Stimulated activated CD8-positive, alpha-beta memory T cell treated with anti-CD3 and anti-CD28 coated beads, Interleukin-4, amount 100 ng/mL, for 4 hours (primary cell): ENCODE measurements around the gene USE1.
A peak's percentile ranks its signal among the peaks of the same experiment; 100 is the strongest.
"Not testable (repeated sequence)": the region's sequence is repeated elsewhere in the genome, so short reads cannot be mapped to it uniquely, and the experiment has no call there.

Source experiments
- DNase-seq, 2 donors: peaks; one replicate each; pipeline ENCODE4 v3.0.0-alpha.2; 2020; ENCODE audit warnings: low read depth in 2 of 2, low spot score in 1 of 2

USE1 gene, protein sequence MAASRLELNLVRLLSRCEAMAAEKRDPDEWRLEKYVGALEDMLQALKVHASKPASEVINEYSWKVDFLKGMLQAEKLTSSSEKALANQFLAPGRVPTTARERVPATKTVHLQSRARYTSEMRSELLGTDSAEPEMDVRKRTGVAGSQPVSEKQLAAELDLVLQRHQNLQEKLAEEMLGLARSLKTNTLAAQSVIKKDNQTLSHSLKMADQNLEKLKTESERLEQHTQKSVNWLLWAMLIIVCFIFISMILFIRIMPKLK

GRCh38 chr19:17215127-17215971, at the start of gene USE1:
TSS of gene USE1 (plus strand) at chr19:17215357. CDS start at chr19:17215406, 49 bp downstream.
- DNase-seq = peak; percentile 70 to 71

GRCh38 chr19:17165715-17166114, 49.4 kb upstream of the USE1 start:
- DNase-seq = no peak

- no peak for DNase-seq
Measured at GRCh38 chr19:17170538-17171297, 44.4 kb upstream of the USE1 start.

DNA sequence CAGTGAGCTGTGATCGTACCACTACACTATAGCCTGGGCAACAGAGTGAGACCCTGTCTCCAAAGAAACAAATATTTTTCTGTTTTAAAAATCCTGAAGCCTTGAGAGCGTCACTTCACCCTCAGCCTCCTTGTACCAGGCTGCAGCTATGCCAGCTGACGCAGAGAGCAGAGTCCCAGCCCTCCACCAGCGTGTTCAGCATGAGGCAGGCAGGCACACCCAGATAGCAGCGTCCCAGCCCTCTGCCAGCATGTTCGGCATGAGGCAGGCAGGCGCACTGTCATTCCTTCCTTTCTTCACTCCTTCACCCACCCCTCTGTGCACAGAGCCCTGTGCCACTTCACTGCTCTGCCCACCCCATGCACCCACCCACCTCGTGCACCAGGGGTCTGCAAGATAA, 43.3 kb upstream of the USE1 start:
- no peak for DNase-seq

DNA sequence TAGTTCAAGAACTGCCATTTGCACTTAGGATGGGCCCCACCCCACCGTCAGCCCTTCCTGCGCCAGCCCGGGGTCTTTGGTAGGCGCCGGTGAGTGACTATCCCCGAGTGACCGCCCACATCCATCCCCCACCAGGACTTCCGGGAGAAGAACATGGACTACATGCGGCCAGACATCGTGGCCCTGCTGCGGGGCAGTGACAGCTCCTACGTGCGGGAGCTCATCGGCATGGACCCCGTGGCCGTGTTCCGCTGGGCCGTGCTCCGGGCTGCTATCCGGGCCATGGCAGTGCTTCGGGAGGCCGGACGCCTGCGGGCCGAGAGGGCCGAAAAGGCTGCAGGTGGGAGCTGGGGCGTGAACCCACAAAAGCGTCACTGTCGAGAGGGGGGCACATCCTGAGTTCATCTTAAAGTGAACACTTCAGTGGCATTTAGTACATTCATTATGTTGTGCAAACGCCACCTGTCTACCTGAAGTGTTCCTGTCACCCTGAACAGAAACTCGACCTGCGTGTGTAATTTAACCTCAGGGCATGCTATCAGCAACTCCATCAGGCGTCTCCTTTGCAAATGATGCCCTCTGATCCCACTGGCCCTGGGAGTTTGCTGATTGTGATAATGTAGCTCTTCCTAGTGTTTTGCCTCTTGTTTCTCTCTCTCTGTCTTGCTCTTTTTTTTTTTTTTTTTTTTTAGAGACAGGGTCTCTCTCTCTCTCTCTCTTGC, 42.4 kb upstream of the USE1 start:
- DNase-seq = no peak

- no peak for DNase-seq
Measured at GRCh38 chr19:17178291-17178690, 36.9 kb upstream of the USE1 start.

DNA sequence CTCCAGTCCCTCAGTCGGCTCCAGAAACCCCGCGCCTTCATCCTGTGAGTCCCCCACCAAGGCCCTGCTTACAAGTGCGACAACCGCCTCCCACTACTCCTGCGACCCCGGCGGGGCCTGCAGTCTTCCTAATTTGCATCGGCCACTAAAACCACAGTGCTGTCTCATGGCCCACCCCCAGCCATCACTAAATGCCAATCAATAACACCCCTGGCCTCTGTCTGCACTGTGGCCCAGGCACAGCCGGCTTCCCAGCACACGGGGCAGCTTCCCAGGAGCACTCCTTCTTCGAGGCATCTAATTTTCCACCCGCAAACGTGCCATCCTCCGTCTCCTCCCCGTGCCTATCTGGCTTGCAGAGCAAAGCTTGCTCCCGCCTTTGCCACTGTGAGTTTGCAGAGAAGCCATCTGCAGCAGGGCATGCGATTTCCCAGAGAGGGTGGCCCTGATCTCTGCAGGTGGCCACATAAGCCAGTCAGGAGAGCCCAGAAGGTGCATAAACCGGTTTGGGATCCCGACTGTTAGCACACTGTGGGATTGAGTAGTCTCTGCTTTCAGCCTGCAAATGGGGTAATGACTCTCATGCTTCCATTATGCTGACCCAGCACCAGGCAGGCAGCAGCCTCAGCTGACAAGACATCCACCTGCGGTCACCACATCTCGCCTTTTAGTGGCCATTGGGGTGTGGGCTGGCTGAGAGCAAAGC, 34.0 kb upstream of the USE1 start:
- no peak for DNase-seq

- no peak for DNase-seq
Measured at GRCh38 chr19:17183271-17183761, 31.8 kb upstream of the USE1 start.

DNA sequence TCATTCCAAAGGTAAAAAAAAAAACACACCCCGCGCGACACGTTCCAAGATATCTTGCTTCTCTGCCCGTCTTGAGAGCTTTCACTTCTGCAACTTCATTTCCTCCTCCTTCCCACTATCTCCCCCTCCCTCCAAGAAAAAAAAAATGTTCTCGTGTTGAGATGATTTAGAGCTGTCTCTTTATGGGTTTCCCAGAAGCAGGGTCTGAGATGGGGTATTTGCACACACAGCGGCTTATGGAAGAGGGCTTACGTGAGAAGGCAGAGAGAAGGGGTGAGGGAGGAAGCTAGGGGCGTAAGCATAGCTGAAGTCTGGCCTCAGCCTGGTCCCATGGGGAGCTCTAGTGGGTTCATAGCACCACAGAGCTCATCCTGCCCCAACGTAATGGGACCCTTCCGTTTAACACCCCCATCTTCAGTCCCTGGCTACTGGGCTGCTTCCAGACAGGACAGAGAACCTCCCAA, 31.3 kb upstream of the USE1 start:
- DNase-seq = no peak

DNA sequence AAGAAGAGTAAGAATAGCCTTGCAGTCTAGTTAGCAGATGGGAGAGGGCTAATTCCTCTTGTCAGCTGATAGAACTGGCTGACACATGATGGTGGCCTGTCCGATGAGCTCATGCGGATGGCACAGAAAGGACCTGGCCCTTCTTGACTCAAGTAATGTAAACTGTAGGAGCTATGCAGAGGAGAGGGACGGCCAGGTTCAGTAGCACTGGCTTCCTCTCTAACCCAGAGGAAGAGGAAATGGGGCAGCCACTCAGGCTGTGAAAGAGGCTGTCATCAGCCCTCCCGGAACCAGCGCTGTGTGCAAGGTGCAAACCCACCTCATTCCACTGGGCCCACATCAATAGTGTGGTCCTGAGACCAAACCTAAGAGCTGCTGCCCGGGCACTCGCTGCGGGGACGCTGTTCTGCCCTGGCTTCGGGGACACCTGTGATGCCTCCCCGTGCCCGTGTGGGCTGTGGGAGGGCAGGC, 30.8 kb upstream of the USE1 start:
- DNase-seq = peak in 1 of 2 donors; percentile 32

GRCh38 chr19:17185590-17185989, 29.6 kb upstream of the USE1 start:
- no peak for DNase-seq

DNA sequence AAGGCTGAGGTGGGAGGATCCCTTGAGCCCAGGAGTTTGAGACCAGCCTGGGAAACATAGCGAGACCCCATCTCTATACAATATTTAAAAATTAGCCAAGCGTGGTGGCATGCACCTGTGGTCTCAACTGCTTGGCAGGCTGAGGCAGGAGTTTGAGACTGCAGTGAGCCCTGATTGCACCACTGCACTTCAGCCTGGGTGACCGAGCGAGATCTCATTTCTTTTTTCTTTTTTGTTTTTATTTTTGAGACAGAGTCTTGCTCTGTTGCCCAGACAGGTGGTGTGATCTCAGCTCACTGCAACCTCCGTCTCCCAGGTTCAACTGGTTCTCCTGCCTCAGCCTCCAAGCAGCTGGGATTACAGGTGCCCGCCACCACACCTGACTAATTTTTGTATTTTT, 23.4 kb upstream of the USE1 start:
- not testable (repeated sequence) for DNase-seq

DNA sequence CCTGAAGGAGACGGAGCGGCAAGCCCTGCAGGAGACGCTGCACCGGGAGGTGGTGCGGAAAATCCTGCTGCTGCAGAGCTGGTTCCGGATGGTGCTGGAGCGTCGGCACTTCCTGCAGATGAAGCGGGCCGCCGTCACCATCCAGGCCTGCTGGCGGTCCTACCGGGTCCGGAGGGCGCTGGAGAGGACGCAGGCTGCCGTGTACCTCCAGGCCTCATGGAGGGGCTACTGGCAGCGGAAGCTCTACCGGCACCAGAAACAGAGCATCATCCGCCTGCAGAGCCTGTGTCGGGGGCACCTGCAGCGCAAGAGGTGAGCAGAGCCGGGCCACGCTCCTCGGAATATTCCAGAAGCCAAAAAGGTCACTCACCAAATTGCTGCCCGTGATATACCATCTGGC, 22.4 kb upstream of the USE1 start:
- DNase-seq = no peak

DNA sequence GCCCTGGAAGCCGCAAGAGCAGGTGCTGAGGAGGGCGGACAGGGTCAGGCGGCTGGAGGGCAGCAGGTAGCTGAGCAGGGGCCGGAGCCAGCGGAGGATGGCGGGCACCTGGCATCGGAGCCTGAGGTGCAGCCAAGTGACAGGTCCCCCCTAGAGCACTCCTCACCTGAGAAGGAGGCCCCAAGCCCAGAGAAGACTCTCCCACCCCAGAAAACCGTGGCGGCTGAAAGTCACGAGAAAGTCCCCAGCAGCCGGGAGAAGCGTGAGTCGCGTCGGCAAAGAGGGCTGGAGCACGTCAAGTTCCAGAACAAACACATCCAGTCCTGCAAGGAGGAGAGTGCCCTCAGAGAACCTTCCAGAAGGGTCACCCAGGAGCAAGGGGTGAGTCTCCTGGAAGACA, 20.5 kb upstream of the USE1 start:
- DNase-seq = no peak

DNA sequence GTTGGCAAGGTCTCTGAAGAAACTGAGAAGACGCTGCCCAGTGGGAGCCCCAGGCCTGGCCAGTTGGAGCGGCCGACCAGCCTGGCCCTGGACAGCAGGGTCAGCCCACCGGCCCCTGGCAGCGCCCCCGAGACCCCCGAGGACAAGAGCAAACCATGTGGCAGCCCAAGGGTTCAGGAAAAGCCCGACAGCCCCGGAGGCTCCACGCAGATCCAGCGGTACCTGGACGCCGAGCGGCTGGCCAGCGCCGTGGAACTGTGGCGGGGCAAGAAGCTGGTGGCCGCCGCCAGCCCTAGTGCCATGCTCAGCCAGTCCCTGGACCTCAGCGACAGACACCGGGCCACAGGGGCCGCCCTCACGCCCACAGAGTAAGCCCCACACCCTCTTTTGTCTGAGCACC, 20.1 kb upstream of the USE1 start:
- no peak for DNase-seq

GRCh38 chr19:17196610-17197009, 18.5 kb upstream of the USE1 start:
- DNase-seq = no peak

- DNase-seq = no peak
Measured at GRCh38 chr19:17197666-17198065, 17.5 kb upstream of the USE1 start.

DNA sequence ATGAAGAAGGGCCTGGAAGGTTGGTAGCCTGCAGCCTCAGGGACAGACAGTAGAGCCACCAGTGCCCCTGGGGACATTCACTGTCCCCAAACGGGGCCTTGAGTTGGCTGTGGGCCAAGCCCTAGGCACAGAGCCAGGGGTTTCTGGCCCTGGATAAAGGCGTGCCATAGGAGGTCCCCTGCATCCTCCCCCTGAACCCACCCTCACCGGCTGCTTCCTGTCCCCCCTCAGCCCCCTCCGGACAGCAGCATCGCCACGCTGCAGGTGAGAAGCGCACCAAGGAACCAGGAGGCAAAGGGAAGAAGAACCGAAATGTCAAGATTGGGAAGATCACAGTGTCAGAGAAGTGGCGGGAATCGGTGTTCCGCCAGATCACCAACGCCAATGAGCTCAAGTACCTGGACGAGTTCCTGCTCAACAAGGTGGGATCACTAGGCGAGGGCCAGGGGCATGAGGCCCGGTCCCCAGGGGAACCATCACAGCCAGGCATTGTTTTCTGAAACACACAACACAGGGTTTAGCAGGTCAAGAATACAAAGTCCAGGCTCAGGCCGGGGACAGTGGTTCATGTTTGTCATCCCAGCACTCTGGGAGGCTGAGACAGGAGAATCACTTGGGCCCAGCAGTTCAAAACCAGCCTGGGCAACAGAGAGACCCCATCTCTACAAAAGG, 14.6 kb upstream of the USE1 start:
- DNase-seq = no peak

GRCh38 chr19:17202249-17202648, 12.9 kb upstream of the USE1 start:
- DNase-seq = no peak

GRCh38 chr19:17202713-17203112, 12.4 kb upstream of the USE1 start:
- DNase-seq = no peak
